NB4 (cell line): ENCODE results near the gene C1orf21.

Source experiments
- CTCF ChIP-seq: IDR thresholded peaks from one replicate; pipeline ENCODE4 v1.5.1; 2012; ENCODE audit warnings: low read depth, low read length
- MYC ChIP-seq: IDR thresholded peaks from 2 replicates; pipeline ENCODE4 v1.6.1; 2011; ENCODE audit warnings: low read depth, low read length
- POLR2A ChIP-seq: IDR thresholded peaks from 2 replicates; pipeline ENCODE4 v1.6.1; 2011; ENCODE audit warnings: mild to moderate bottlenecking; ENCODE audit not compliant: insufficient read length; ENCODE audit errors: extremely low read depth

GRCh38 chr1:184472136-184472535 is 85.3 kb downstream of the C1orf21 start:
- TF ChIP-seq CTCF (no peak), POLR2A (no peak), MYC (no peak)
